Osteocyte (in vitro differentiated cells): ENCODE data around the gene POU6F2. TPM values are rescaled to one million over a fixed set of nuclear protein-coding genes. Genes with fewer than 3 reads are reported as not detected.

Experiments
- DNase-seq: peaks from one replicate; pipeline ENCODE4 v3.0.0; 2021; ENCODE audit warnings: mixed read lengths; ENCODE audit not compliant: unreplicated experiment; ENCODE audit errors: extremely low spot score
- H3K27ac Mint-ChIP-seq: one replicate; pipeline ENCODE4 v1.8.0; 2021; ENCODE audit warnings: mild to moderate bottlenecking, mixed read lengths; ENCODE audit not compliant: unreplicated experiment
- H3K27me3 Mint-ChIP-seq: one replicate; pipeline ENCODE4 v1.8.0; 2021; ENCODE audit warnings: mixed read lengths; ENCODE audit not compliant: unreplicated experiment
- H3K36me3 Mint-ChIP-seq: one replicate; pipeline ENCODE4 v1.8.0; 2021; ENCODE audit warnings: mixed read lengths; ENCODE audit not compliant: unreplicated experiment
- H3K4me1 Mint-ChIP-seq: one replicate; pipeline ENCODE4 v1.8.0; 2021; ENCODE audit warnings: mixed read lengths; ENCODE audit not compliant: unreplicated experiment
- H3K4me3 Mint-ChIP-seq: one replicate; pipeline ENCODE4 v1.8.0; 2021; ENCODE audit warnings: mild to moderate bottlenecking, moderate library complexity, mixed read lengths; ENCODE audit not compliant: unreplicated experiment
- H3K9me3 Mint-ChIP-seq: one replicate; pipeline ENCODE4 v1.8.0; 2021; ENCODE audit warnings: mixed read lengths; ENCODE audit not compliant: unreplicated experiment
- CTCF ChIP-seq: fragments of 200-600 bp; sonication (generic); IDR thresholded peaks from 2 replicates; pipeline ENCODE4 v1.5.0; 2021; ENCODE audit warnings: antibody characterized with exemption, mild to moderate bottlenecking, moderate library complexity
- total RNA-seq: library from RNA; stranded (reverse); gene quantifications from 2 replicates; pipeline ENCODE4 v1.2.1, GENCODE V29; 2021

Gene POU6F2
- total RNA-seq, 1 donor from 2014 or later: 0.78 TPM

GRCh38 chr7:39054731-39055130 lies 77.0 kb downstream of the POU6F2 start:
- TF ChIP-seq CTCF: no peak
- Mint-ChIP-seq H3K9me3 (peaks cover 4% of the 10 kb centered on the region), H3K4me1 (no peaks in the 10 kb centered on the region), H3K36me3 (peaks cover 3% of the 10 kb centered on the region), H3K27me3 (no peaks in the 10 kb centered on the region), H3K4me3 (no peak overlapping the region), H3K27ac (no peak overlapping the region)
- no peak for DNase-seq

GRCh38 chr7:39056153-39056552 lies 78.4 kb downstream of the POU6F2 start:
- Mint-ChIP-seq H3K36me3 (peaks cover 3% of the 10 kb centered on the region), H3K9me3 (peaks cover 4% of the 10 kb centered on the region), H3K4me1 (no peaks in the 10 kb centered on the region), H3K27me3 (no peaks in the 10 kb centered on the region), H3K27ac (no peak overlapping the region), H3K4me3 (no peak overlapping the region)
- TF ChIP-seq CTCF: no peak
- no peak for DNase-seq

GRCh38 chr7:39062811-39063210 lies 85.1 kb downstream of the POU6F2 start:
- H3K9me3 Mint-ChIP-seq: no peaks in the 10 kb centered on the region
- H3K4me3 Mint-ChIP-seq: no peak overlapping the region
- no peaks in the 10 kb centered on the region for H3K4me1 Mint-ChIP-seq
- H3K27me3 Mint-ChIP-seq: peaks cover 15% of the 10 kb centered on the region
- no peak for DNase-seq
- H3K36me3 Mint-ChIP-seq: no peaks in the 10 kb centered on the region
- no peak for TF ChIP-seq CTCF
- H3K27ac Mint-ChIP-seq: no peak overlapping the region

GRCh38 chr7:39069031-39069430 lies 91.3 kb downstream of the POU6F2 start:
- peaks cover 6% of the 10 kb centered on the region for H3K27me3 Mint-ChIP-seq
- H3K4me3 Mint-ChIP-seq: no peak overlapping the region
- no peaks in the 10 kb centered on the region for H3K36me3 Mint-ChIP-seq
- no peaks in the 10 kb centered on the region for H3K9me3 Mint-ChIP-seq
- no peak for TF ChIP-seq CTCF
- H3K4me1 Mint-ChIP-seq: peaks cover 4% of the 10 kb centered on the region
- DNase-seq: no peak
- H3K27ac Mint-ChIP-seq: no peak overlapping the region

- Mint-ChIP-seq H3K4me1 (peaks cover 4% of the 10 kb centered on the region), H3K27me3 (peaks cover 4% of the 10 kb centered on the region), H3K4me3 (no peak overlapping the region), H3K27ac (no peak overlapping the region), H3K36me3 (no peaks in the 10 kb centered on the region), H3K9me3 (no peaks in the 10 kb centered on the region)
- DNase-seq: no peak
- no peak for TF ChIP-seq CTCF
These were observed 92.5 kb downstream of the POU6F2 start for GRCh38 chr7:39069896-39070881.
